ENCODE results near the gene GAS1.

Gene GAS1

DNA sequence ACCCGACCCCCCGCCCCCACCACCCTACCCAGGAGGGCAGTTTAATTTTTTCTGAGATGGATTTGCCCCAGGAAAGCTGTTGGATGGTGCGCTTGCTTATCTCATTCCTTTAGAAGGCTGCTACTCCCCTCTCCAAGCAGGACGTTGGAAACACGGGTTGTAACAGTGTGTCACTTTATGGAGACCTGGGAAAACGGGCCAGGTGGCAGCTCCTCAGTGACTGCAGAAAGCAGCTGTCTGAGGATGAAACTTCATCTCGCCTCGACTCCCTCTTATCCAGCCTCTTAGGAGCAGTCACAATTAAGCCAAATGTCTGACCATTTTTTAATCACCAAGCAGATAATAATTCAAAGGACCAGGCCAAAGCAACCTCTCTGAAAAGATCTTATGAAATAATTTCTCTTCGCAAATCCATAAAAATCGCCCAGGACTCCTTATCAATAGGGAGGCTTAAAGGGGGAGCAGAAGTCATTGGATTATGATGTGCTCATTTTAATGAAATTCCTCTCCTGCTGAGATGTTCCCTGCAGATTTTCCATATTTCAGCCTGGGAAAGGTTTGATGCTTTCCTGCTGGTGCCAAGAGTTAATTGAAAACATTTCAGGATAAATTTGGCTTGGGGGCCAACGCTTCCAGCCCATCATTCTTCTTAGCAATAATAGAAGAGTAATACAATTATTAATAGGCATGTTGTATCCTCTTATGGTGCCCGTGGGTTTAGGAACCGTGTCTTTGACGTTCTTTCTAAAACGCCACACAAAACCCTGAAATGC lies 26.0 kb downstream of the GAS1 start:
- DNase-seq: no peak

DNA sequence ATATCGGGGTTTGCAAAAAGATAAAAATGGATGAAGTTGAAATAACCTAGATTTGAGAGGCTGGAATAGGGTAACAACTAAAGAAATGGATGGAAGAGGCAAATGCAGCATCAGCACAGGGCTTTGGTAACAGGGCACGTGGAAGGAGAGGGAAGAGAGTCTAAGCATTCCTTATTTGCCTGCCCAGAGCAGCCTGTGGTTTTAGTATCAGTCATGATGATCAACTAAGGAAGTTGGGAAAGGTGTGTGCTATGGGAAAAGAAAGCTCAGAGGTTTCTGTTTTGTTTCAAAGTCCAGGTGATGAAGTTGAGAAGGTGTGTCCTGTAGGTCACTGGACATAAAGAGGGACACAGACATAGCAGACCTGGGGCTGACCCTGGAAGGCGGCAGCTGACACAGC lies 28.8 kb downstream of the GAS1 start:
- DNase-seq: no peak

DNA sequence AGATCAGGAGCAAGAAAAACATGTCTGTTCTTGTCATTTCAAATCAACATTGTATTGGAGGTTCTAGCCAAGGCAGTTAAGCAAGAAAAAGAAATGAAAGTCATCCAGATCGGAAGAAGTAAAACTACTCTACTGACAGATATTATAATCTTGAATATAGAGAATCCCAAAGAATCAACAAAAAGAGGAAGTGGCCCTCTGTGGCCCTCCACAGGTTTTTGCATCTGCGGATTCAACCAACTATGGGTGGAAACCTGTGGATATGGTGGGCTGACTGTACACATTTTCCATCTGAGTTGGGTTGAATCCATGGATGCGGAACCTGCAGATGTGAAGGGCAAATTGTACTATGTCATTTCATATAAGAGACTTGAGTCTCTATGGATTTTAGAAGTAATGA lies 35.1 kb downstream of the GAS1 start:
- no peak for DNase-seq

DNA sequence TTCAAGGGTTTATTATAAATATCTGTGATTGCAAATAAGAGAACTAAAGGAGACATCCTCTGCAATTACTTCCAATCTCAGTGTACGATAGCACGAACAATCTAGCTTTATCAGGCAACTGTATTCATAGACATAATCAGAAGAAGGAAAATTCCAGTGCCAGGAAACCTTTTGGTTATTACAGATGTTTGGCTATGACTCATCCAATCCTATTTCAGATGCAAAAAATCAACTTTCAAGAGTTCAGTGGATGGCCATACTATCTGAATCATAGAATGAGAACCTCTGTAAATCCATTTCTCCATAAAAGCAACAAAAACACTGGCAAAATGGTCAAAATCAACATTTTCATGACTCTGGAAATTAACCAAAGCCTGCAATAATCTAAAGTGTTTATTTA lies 37.9 kb downstream of the GAS1 start:
- no peak for DNase-seq

GRCh38 chr9:86908261-86908660 lies 39.0 kb downstream of the GAS1 start:
- no peak for DNase-seq

GRCh38 chr9:86907346-86907745 lies 40.0 kb downstream of the GAS1 start:
- no peak for DNase-seq

GRCh38 chr9:86903734-86904085 lies 43.6 kb downstream of the GAS1 start:
- DNase-seq: no peak

DNA sequence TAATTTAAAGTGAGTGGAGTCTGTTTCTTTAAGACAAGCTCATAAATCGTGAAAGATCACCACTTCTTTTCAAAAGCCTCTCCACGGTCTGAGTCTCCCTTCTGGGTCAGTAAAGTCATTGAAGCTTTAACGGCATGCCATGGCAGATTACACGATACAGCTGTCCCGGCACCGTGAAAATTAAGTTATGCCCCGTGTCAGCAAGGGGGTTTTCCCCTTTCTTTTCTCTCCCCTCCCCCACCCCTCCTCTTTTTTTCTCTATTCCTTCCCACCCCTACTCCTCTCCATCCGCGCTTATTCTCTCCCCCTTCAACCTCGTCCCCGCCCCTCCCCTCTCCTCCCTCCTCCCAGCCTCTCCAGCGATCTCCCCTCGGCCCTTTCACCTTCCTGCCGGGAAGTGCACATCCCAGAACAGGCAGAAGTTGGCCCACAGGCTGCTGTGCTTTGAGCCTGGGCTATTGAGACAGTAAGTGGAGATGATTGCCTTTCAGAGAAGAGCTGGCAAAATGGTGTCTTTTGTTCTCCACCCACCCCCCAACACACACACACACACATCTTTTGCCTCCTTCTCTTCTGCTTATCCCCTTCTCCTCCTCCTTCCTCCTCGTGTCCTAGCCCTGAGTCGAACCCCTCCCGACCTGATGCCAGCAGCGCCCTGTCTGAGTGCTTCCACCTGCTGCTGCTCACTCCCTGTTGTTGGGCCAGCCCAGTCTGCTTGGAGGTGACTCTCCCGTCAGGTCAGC lies 44.1 kb downstream of the GAS1 start:
- DNase-seq: no peak

DNA sequence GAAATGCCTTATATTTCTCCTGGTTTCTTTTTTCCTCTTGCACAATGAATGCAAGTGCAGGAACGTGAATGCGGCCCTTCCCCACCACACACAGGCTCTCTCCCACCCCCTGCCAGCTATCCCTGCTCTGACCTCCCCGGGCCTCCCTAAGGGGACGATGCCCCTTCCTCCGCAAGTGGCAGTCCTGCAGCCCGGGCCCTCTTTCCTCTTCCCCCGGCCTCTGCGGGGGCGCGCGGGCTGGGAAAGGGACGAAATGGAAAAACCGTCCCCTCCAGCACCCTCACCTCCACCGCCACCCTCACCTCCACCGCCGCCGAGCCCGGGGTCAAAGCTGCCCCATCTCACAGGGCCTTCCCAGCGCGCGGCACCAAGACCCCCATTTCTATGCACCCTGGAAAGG lies 44.7 kb downstream of the GAS1 start:
- DNase-seq: no peak

- DNase-seq: no peak
Measured at GRCh38 chr9:86902176-86902575, 45.1 kb downstream of the GAS1 start.

- no peak for DNase-seq
Measured at GRCh38 chr9:86901511-86901910, 45.8 kb downstream of the GAS1 start.
